ENCODE data around the gene MPP4. TPM values are rescaled to one million over a fixed set of nuclear protein-coding genes. Genes with fewer than 3 reads are reported as not detected.

Gene MPP4
- total and polyA plus RNA-seq, 2 of the 13 experiments (the other 11 are each of a cell fraction or from before 2014, with no cell fraction given), result not detected

DNA sequence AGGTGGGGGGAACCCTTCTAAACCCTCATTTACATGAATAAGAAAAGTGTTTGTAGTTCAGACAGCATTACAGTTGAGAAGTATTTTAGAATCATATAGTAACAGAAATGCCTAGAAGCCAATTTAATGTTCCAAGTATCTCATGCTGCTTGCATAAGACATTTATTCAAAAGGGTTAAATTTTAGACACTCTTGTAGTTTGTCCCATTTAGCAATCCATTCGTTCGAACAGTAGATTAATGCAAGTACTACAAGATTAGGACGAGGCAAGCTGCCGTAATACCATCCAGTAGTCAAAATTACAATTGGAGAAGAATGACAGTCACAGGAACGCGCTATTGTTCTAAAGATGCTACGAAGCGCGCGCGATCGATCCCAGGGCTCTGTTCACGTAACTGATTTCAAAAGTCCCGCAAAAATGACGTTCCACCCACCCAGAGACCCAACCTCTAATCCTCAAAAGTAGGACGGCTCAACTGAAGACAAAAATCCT is 56.3 kb downstream of the MPP4 start (continued):
- TF ChIP-seq, protein P1, sequence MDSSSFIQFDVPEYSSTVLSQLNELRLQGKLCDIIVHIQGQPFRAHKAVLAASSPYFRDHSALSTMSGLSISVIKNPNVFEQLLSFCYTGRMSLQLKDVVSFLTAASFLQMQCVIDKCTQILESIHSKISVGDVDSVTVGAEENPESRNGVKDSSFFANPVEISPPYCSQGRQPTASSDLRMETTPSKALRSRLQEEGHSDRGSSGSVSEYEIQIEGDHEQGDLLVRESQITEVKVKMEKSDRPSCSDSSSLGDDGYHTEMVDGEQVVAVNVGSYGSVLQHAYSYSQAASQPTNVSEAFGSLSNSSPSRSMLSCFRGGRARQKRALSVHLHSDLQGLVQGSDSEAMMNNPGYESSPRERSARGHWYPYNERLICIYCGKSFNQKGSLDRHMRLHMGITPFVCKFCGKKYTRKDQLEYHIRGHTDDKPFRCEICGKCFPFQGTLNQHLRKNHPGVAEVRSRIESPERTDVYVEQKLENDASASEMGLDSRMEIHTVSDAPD (CRISPR knock-in tag; IDR thresholded peaks at IDR 0.05), result no peak
- TF ChIP-seq ZNF512B (CRISPR knock-in tag; IDR thresholded peaks at IDR 0.05; ENCODE audit: borderline replicate concordance), result no peak

- no peak overlapping the region for H3K27ac ChIP-seq (ENCODE audit: extremely low read length, insufficient read depth, low read length)
- WGBS (ENCODE audit: low lambda C conversion rate), result 95% methylated on average over 3 of the region's 3 CpGs
- TF ChIP-seq MAFF (IDR thresholded peaks at IDR 0.05; ENCODE audit: low read depth, low read length), result no peak
- TF ChIP-seq TAF15 (IDR thresholded peaks at IDR 0.05; ENCODE audit: low read depth, low read length, poor library complexity, severe bottlenecking), result no peak
Measured at GRCh38 chr2:201639205-201639604, 59.2 kb downstream of the MPP4 start.

More at GRCh38 chr2:201639205-201639604, 59.2 kb downstream of the MPP4 start:
- peaks cover 16% of the 10 kb centered on the region for H3K4me1 ChIP-seq (ENCODE audit: insufficient read depth, low read length)
- peaks cover 5% of the 10 kb centered on the region for H3K79me2 ChIP-seq (ENCODE audit: insufficient read depth, low read length)
- no peaks in the 10 kb centered on the region for H4K20me1 ChIP-seq (ENCODE audit: insufficient read depth, low read length)
- H3K9ac ChIP-seq (ENCODE audit: insufficient read depth, low read depth, low read length), result no peak overlapping the region
- ChIA-PET POLR2A (no interaction called here), CTCF (ENCODE audit: low intra/inter-chr PET ratio, low total read pairs) (no interaction called here)
- in situ Hi-C loops (cut with HindIII; ENCODE audit: extremely low pct_ligation_motif_present, low pct_unique_long_range_greater_than_20kb), result no loop called here
- peaks cover 0 to 18% of the 10 kb centered on the region in 2 experiments; a peak in 3 of 5 replicates for H3K36me3 ChIP-seq (replicated peaks in 1 of 2; ENCODE audit: control insufficient read depth in 1 of 2, insufficient read depth in 2 of 2, low read length in 2 of 2)
- no peak for ATAC-seq
- no peak overlapping the region for H2AFZ ChIP-seq (ENCODE audit: low read length)
- intact Hi-C loops (cut with micrococcal nuclease; ENCODE audit: unreplicated experiment), result no loop called here
- H3K4me3 ChIP-seq (replicated peaks in 1 of 3; ENCODE audit: insufficient read depth in 1 of 3, low read depth in 2 of 3, low read length in 3 of 3), result no peak overlapping the region
- H3K4me2 ChIP-seq (ENCODE audit: low read depth, low read length), result no peak overlapping the region
- no peak for DNase-seq (ENCODE audit: low spot score)
- H3K27me3 ChIP-seq (ENCODE audit: control insufficient read depth in 1 of 2, insufficient read depth in 2 of 2, low read length in 2 of 2), result no peaks in the 10 kb centered on the region; a peak in 1 of 5 replicates
- no TSS peak for BruUV-seq (replicated peaks)
- FAIRE-seq, result no peak
- H3K9me3 ChIP-seq (ENCODE audit: low read length), result no peaks in the 10 kb centered on the region
